OCI-LY1 (cell line): ENCODE results near the gene ICAM4.

Experiments
- H2AFZ ChIP-seq: fragments of 200-600 bp; sonication (generic), shearing (Covaris generic); 2 replicates; pipeline ENCODE4 v1.6.0; 2014; ENCODE audit warnings: antibody characterized with exemption, mild to moderate bottlenecking, low read length
- H3F3A ChIP-seq: fragments of 200-600 bp; sonication (generic), shearing (Covaris generic); 2 replicates; pipeline ENCODE4 v1.6.0; 2014; ENCODE audit warnings: mild to moderate bottlenecking, antibody characterized with exemption, low read length, moderate library complexity; ENCODE audit not compliant: insufficient read depth
- H3K27ac ChIP-seq: fragments of 200-600 bp; sonication (generic); 2 replicates; pipeline ENCODE4 v1.5.1; 2014; ENCODE audit warnings: low read length, mixed run types, mild to moderate bottlenecking, low read depth; ENCODE audit not compliant: poor library complexity, severe bottlenecking
- H3K27me3 ChIP-seq: fragments of 200-600 bp; sonication (generic); 2 replicates; pipeline ENCODE4 v1.6.0; 2014; ENCODE audit warnings: antibody characterized with exemption, mild to moderate bottlenecking, low read length, moderate library complexity; ENCODE audit not compliant: insufficient read depth
- H3K36me3 ChIP-seq: fragments of 200-600 bp; sonication (generic); 2 replicates; pipeline ENCODE4 v1.6.1; 2014; ENCODE audit warnings: mild to moderate bottlenecking, antibody characterized with exemption, low read length, moderate library complexity, mixed read lengths; ENCODE audit not compliant: insufficient read depth
- H3K4me1 ChIP-seq: fragments of 200-600 bp; sonication (generic); 2 replicates; pipeline ENCODE4 v1.5.1; 2014; ENCODE audit warnings: mild to moderate bottlenecking, low read length, moderate library complexity; ENCODE audit not compliant: insufficient read depth, severe bottlenecking
- H3K4me2 ChIP-seq: fragments of 200-600 bp; sonication (generic), shearing (Covaris generic); 2 replicates; pipeline ENCODE4 v1.6.1; 2014; ENCODE audit warnings: low read length
- H3K4me3 ChIP-seq: fragments of 200-600 bp; sonication (generic); 2 replicates; pipeline ENCODE4 v1.5.1; 2014; ENCODE audit warnings: low read length, low read depth, mild to moderate bottlenecking, mixed read lengths; ENCODE audit not compliant: poor library complexity, severe bottlenecking
- H3K79me2 ChIP-seq: fragments of 200-600 bp; shearing (Covaris generic); 2 replicates; pipeline ENCODE4 v1.6.1; 2016; ENCODE audit warnings: mixed run types, low read length, mixed read lengths; ENCODE audit not compliant: insufficient read depth
- H3K9ac ChIP-seq: fragments of 200-600 bp; sonication (generic), shearing (Covaris generic); 2 replicates; pipeline ENCODE4 v1.6.1; 2014; ENCODE audit warnings: mild to moderate bottlenecking, low read length, mixed read lengths
- H3K9me2 ChIP-seq: fragments of 200-600 bp; sonication (generic), shearing (Covaris generic); 2 replicates; pipeline ENCODE4 v1.6.1; 2014; ENCODE audit warnings: low read depth, mild to moderate bottlenecking, low read length, mixed read lengths
- H3K9me3 ChIP-seq: fragments of 200-600 bp; shearing (Covaris generic); 2 replicates; pipeline ENCODE4 v1.6.1; 2014; ENCODE audit warnings: low read length, mixed read lengths
- H4K20me1 ChIP-seq: fragments of 200-600 bp; sonication (generic), shearing (Covaris generic); 2 replicates; pipeline ENCODE4 v1.6.0; 2016; ENCODE audit warnings: mild to moderate bottlenecking, low read length; ENCODE audit not compliant: insufficient read depth
- EZH2 ChIP-seq: fragments of 200-600 bp; sonication (generic), shearing (Covaris generic); IDR thresholded peaks from 2 replicates; pipeline ENCODE4 v1.8.0; 2017; ENCODE audit warnings: borderline replicate concordance, mixed run types, mild to moderate bottlenecking, antibody characterized with exemption, low read length, moderate library complexity, mixed read lengths
- TF ChIP-seq, protein P1 (sequence below): fragments of 200-600 bp; sonication (generic), shearing (Covaris generic); IDR thresholded peaks from 2 replicates; pipeline ENCODE4 v1.5.1; 2017; ENCODE audit warnings: mild to moderate bottlenecking, antibody characterized with exemption, low read length, moderate library complexity, mixed read lengths

The ICAM4 gene

GRCh38 chr19:10291554-10292205 lies 4.9 kb downstream of the ICAM4 start:
- TF ChIP-seq, protein P1, sequence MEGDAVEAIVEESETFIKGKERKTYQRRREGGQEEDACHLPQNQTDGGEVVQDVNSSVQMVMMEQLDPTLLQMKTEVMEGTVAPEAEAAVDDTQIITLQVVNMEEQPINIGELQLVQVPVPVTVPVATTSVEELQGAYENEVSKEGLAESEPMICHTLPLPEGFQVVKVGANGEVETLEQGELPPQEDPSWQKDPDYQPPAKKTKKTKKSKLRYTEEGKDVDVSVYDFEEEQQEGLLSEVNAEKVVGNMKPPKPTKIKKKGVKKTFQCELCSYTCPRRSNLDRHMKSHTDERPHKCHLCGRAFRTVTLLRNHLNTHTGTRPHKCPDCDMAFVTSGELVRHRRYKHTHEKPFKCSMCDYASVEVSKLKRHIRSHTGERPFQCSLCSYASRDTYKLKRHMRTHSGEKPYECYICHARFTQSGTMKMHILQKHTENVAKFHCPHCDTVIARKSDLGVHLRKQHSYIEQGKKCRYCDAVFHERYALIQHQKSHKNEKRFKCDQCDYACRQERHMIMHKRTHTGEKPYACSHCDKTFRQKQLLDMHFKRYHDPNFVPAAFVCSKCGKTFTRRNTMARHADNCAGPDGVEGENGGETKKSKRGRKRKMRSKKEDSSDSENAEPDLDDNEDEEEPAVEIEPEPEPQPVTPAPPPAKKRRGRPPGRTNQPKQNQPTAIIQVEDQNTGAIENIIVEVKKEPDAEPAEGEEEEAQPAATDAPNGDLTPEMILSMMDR: no peak
- TF ChIP-seq EZH2: no peak
- Histone ChIP-seq H3K4me1 (peaks cover 59% of the 10 kb centered on the region), H3K9me3 (no peaks in the 10 kb centered on the region), H3K9ac (peak overlapping the region; percentile 41; the same call in 1 of the 2 replicates), H4K20me1 (no peaks in the 10 kb centered on the region), H3K4me3 (peak overlapping the region; percentile 62), H3K27ac (no peak overlapping the region), H3K36me3 (no peaks in the 10 kb centered on the region; the same call in 1 of the 2 replicates), H2AFZ (no peak overlapping the region), H3F3A (no peaks in the 10 kb centered on the region), H3K4me2 (peak overlapping the region; percentile 93), H3K9me2 (no peaks in the 10 kb centered on the region), H3K27me3 (no peaks in the 10 kb centered on the region; the same call in 1 of the 2 replicates), H3K79me2 (no peaks in the 10 kb centered on the region)

- H3K9me3 ChIP-seq: no peaks in the 10 kb centered on the region
- H3K27me3 ChIP-seq: no peaks in the 10 kb centered on the region; the same call in 1 of the 2 replicates
- no peaks in the 10 kb centered on the region; the same call in 1 of the 2 replicates for H3K36me3 ChIP-seq
- H3K4me3 ChIP-seq: peak overlapping the region; percentile 62
- no peaks in the 10 kb centered on the region for H3K79me2 ChIP-seq
- TF ChIP-seq EZH2: no peak
- TF ChIP-seq, protein P1: no peak
- H3K9ac ChIP-seq: peak overlapping the region; percentile 17; the same call in 1 of the 2 replicates
- H3K4me2 ChIP-seq: peak overlapping the region; percentile 93
- H3K4me1 ChIP-seq: peaks cover 56% of the 10 kb centered on the region
- no peak overlapping the region for H3K27ac ChIP-seq
- no peaks in the 10 kb centered on the region for H3K9me2 ChIP-seq
- H2AFZ ChIP-seq: no peak overlapping the region
- no peaks in the 10 kb centered on the region for H4K20me1 ChIP-seq
- H3F3A ChIP-seq: no peaks in the 10 kb centered on the region
These were observed 5.5 kb downstream of the ICAM4 start for GRCh38 chr19:10292206-10292788.

DNA sequence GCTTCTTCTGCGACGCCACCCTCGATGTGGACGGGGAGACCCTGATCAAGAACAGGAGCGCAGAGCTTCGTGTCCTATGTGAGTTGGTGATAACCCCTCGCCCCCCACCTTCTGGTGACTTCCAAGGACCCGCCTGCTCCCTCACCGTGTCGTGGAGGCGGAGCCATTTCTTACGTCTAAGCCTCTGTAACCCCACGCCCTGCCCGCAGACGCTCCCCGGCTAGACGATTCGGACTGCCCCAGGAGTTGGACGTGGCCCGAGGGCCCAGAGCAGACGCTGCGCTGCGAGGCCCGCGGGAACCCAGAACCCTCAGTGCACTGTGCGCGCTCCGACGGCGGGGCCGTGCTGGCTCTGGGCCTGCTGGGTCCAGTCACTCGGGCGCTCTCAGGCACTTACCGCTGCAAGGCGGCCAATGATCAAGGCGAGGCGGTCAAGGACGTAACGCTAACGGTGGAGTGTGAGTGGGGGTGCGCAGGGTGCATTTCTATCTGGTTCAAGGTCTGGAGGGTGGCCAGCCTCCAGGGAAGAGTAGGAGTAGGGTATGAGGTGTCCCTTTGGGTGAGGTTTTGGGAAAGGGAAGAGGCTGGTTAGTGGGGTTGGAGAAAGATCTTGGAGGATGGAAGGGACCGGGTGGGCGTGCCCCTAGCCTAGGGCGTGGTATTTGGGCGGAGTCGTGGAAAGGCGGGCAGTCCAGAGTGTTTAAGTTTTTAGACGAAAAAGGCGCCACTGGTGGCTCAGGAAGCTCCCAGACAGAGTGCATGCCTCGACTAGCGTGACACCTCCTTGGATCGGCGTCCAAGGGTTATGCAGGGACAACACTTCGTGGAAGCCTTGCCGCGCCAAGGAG lies 6.3 kb downstream of the ICAM4 start:
- TF ChIP-seq, protein P1: no peak
- TF ChIP-seq EZH2: no peak
- no peak overlapping the region for H2AFZ ChIP-seq
- H3K36me3 ChIP-seq: no peaks in the 10 kb centered on the region; the same call in 1 of the 2 replicates
- H3K4me3 ChIP-seq: peak overlapping the region; percentile 62
- no peaks in the 10 kb centered on the region for H3K79me2 ChIP-seq
- no peaks in the 10 kb centered on the region for H3K9me3 ChIP-seq
- no peaks in the 10 kb centered on the region for H3F3A ChIP-seq
- H3K27ac ChIP-seq: no peak overlapping the region
- H3K9ac ChIP-seq: no peak overlapping the region
- H3K9me2 ChIP-seq: no peaks in the 10 kb centered on the region
- H4K20me1 ChIP-seq: no peaks in the 10 kb centered on the region
- peaks cover 50% of the 10 kb centered on the region for H3K4me1 ChIP-seq
- H3K4me2 ChIP-seq: peak overlapping the region; percentile 93
- no peaks in the 10 kb centered on the region; the same call in 1 of the 2 replicates for H3K27me3 ChIP-seq
